ENCODE data around the gene JAML. TPM values are rescaled to one million over a fixed set of nuclear protein-coding genes. Genes with fewer than 3 reads are reported as not detected.

Gene JAML
- total RNA-seq, 1 experiment from 2014 or later, result 0.30 TPM

- no peak for TF ChIP-seq RAD21 (IDR thresholded peaks at IDR 0.05; ENCODE audit: low read depth)
- TF ChIP-seq ZBTB33 (IDR thresholded peaks at IDR 0.05; ENCODE audit: extremely low read depth, insufficient replicate concordance, low read length), result no peak
- TF ChIP-seq POLR2AphosphoS5 (IDR thresholded peaks at IDR 0.05; ENCODE audit: low read depth, low read length), result no peak
- TF ChIP-seq ELF1 (IDR thresholded peaks at IDR 0.05; ENCODE audit: borderline replicate concordance, low read depth), result no peak
- TF ChIP-seq, protein P1, sequence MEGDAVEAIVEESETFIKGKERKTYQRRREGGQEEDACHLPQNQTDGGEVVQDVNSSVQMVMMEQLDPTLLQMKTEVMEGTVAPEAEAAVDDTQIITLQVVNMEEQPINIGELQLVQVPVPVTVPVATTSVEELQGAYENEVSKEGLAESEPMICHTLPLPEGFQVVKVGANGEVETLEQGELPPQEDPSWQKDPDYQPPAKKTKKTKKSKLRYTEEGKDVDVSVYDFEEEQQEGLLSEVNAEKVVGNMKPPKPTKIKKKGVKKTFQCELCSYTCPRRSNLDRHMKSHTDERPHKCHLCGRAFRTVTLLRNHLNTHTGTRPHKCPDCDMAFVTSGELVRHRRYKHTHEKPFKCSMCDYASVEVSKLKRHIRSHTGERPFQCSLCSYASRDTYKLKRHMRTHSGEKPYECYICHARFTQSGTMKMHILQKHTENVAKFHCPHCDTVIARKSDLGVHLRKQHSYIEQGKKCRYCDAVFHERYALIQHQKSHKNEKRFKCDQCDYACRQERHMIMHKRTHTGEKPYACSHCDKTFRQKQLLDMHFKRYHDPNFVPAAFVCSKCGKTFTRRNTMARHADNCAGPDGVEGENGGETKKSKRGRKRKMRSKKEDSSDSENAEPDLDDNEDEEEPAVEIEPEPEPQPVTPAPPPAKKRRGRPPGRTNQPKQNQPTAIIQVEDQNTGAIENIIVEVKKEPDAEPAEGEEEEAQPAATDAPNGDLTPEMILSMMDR (IDR thresholded peaks at IDR 0.05 in 2 of 3, conservative IDR thresholded peaks at IDR 0.05 in 1 of 3; ENCODE audit: borderline replicate concordance in 1 of 3, insufficient read depth in 1 of 3, low read depth in 2 of 3, low read length in 2 of 3), result no peak
- no peak for TF ChIP-seq SIN3A (IDR thresholded peaks at IDR 0.05; ENCODE audit: low read depth)
- no peak for TF ChIP-seq SP1 (IDR thresholded peaks at IDR 0.05; ENCODE audit: low read depth)
- no peak for TF ChIP-seq EZH2phosphoT487 (IDR thresholded peaks at IDR 0.05; ENCODE audit: borderline replicate concordance)
- TF ChIP-seq CBX3 (IDR thresholded peaks at IDR 0.05; ENCODE audit: low read depth), result no peak
- no peak for TF ChIP-seq YY1 (IDR thresholded peaks at IDR 0.05; ENCODE audit: extremely low read depth, insufficient replicate concordance, low read depth, low read length)
- TF ChIP-seq TCF7L2 (IDR thresholded peaks at IDR 0.05; ENCODE audit: borderline replicate concordance, extremely low read depth, insufficient read depth, insufficient read length), result no peak
- TF ChIP-seq FOSL1 (IDR thresholded peaks at IDR 0.05; ENCODE audit: low read depth), result no peak
- no peak for TF ChIP-seq EZH2 (IDR thresholded peaks at IDR 0.05)
- no peak for TF ChIP-seq SRF (IDR thresholded peaks at IDR 0.05; ENCODE audit: low read depth)
- Histone ChIP-seq H3K27me3 (ENCODE audit: insufficient read depth, low read length) (no peaks in the 10 kb centered on the region), H4K20me1 (ENCODE audit: insufficient read depth) (no peaks in the 10 kb centered on the region), H3K9me3 (ENCODE audit: control insufficient read depth in 1 of 2, insufficient read depth in 1 of 2, low read depth in 1 of 2, low read length in 2 of 2) (no peaks in the 10 kb centered on the region), H3K9ac (ENCODE audit: low read length) (no peak overlapping the region), H3K4me1 (ENCODE audit: control insufficient read depth in 1 of 2, insufficient read depth in 2 of 2, low read length in 2 of 2) (peaks cover 0 to 10% of the 10 kb centered on the region in 2 experiments; a peak in 3 of 4 replicates), H3K36me3 (ENCODE audit: control insufficient read depth in 1 of 2, insufficient read depth in 2 of 2, low read length in 2 of 2) (no peaks in the 10 kb centered on the region), H2AFZ (ENCODE audit: low read depth, low read length, poor library complexity, severe bottlenecking) (no peak overlapping the region), H3K79me2 (ENCODE audit: insufficient read depth, low read length) (no peaks in the 10 kb centered on the region), H3K4me2 (ENCODE audit: low read length) (no peak overlapping the region), H3K27ac (ENCODE audit: low read depth, low read length) (no peak overlapping the region), H3K4me3 (replicated peaks in 1 of 2; ENCODE audit: low read depth in 1 of 2, low read length in 2 of 2) (no peak overlapping the region), H3K9me2 (ENCODE audit: insufficient read depth) (no peaks in the 10 kb centered on the region)
- ChIA-PET CTCF (no interaction called here), RAD21 (ENCODE audit: low non-redundant PET in 1 of 2, low total read pairs in 2 of 2, uncharacterized antibody in 2 of 2, unreplicated experiment in 2 of 2) (no interaction called here), POLR2A (no interaction called here)
- DNase-seq (ENCODE audit: low read depth, low spot score) (no peak), ATAC-seq (no peak)
- BruUV-seq (replicated peaks), result no TSS peak
- intact Hi-C loops (cut with micrococcal nuclease), result no loop called here
Observed at GRCh38 chr11:118200497-118200896, 24.3 kb downstream of the JAML start.
